ENCODE measurements around the gene BCL11A.

BCL11A gene

DNA sequence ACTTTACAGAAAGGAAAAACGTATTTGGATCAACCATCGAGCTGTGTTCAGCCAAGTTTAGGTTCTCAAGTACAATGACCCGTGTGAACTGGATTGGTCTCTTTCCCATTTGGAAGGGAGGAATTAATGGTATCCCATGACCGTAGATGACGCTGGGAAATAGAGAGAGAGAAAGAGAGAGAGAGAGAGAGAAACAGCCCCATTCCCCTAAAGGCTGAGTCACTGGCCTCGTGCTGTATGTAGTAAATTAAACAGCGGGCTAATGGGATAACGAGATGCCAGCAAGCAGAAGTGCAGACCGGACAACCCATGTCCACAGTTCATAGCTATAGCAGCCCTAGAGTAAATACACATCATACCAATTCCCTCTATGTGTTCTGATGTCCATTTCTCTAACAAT, 99.6 kb downstream of the BCL11A start:
- DNase-seq: no peak

DNA sequence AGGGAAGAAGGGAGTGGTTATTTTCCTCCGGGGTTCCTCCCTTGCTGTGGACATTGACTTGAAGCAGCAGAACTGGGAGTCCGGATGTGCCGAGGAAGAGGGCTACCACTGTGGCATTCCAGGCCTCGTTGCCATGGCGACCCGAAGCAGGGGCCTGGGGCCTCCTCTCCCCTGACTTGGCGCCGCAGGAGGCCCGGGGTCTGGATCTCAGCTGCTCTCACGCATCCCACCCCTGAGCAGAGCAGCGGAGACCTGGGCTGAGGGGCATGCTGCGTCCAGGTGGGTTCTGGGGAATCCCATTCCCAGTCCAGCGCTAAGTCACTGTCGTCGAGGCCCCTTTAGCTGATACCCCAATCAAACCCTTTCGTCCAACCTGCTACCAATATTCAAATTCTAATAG, 100.2 kb downstream of the BCL11A start:
- no peak for DNase-seq

- no peak for DNase-seq
Measured at GRCh38 chr2:60450488-60450887, 103.0 kb downstream of the BCL11A start.

- DNase-seq: no peak
Measured at GRCh38 chr2:60447943-60448342, 105.5 kb downstream of the BCL11A start.

DNA sequence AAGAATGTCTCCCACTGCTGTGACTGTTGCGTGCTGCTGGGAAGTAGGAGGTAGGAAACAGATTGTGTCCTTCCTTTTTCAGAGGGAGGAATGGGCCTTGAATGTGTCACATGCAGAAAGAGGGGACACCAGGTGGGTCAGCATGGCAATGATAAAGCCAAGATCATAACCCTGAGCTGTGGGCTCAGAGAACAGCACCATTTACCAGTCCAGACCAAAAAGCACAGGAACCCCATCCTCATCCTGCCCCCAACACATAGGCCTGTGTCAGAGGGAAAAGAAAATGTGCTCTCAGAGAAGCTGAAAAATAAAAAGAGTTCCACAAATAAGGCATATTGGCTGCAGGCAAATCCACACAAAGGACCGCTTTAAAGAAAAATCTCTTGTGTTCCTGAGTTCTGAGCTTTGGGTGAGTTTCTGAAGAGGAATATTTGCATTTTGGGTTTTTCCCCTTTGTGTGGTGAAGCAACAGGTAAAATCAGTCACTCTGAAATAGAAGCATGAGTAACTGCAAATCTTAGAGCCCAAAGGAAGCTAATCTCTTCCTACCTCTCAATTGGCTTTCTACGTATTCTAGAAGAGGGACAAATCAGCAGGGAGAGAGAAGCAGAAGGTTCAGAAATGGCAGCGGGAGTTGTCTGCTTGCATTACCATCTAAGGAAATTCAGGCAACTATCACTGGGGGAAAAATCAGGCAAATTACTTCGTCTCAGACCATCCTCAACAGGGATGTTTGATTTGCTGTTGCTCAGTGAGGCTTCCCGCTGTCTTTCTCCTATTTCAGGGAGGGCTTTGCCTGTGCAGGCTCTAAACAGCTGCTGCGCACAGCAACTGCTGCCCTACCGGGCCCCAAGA, 106.8 kb downstream of the BCL11A start:
- DNase-seq: no peak

- no peak for DNase-seq
Measured at GRCh38 chr2:60445684-60446179, 107.7 kb downstream of the BCL11A start.

- DNase-seq: no peak
Measured at GRCh38 chr2:60442608-60443007, 110.8 kb downstream of the BCL11A start.

- DNase-seq: no peak
Measured at GRCh38 chr2:60441800-60442199, 111.7 kb downstream of the BCL11A start.

DNA sequence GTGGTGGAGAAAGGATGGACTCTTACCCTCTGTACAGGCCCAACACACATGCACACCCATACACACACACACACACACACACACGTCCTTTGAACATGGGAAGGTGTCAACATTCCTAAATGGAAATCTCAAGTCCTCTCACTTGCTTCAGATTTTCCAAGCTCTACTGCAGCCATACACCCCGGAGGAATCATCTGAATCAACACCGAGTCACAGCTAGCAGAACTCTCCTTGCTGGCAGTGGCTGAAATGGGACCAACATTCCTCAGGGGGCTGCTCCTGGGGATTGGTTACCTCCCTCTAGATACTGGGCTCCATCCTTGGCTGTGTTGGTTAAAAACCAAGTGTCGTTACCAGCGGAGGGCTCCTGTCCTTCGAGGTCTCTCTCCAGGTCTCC, 112.7 kb downstream of the BCL11A start:
- no peak for DNase-seq

DNA sequence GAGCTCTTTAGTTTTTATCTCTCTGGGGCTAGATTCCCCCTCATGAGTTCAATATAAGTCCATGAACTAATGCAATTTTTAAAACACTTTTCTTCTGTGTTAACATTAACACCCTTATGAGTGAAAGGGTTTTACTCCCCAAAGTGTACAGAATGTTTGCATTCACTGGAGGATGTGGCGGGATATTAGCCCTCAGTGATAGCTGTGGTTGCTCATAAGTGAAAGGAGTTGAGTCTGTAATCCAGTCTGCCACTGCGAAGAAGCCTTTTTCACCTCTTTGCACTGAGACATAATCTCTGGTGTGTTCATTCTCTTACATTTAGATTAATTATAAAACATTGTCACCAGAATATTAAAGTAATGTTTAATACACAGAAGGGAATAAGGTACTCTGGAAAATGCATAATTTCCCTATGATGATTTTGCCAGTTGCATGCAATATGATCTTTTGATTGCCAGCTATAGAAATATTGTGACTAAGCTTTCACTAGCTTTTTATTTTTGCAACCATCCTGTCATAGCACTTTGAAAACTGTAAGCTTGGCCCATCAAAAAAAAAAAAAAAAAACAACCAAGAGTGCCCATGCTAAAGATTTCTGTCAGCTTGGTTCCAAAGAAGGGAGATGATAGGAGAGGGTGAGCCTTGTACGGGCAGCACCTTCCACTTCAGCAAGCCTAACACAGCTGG, 113.2 kb downstream of the BCL11A start:
- no peak for DNase-seq

DNA sequence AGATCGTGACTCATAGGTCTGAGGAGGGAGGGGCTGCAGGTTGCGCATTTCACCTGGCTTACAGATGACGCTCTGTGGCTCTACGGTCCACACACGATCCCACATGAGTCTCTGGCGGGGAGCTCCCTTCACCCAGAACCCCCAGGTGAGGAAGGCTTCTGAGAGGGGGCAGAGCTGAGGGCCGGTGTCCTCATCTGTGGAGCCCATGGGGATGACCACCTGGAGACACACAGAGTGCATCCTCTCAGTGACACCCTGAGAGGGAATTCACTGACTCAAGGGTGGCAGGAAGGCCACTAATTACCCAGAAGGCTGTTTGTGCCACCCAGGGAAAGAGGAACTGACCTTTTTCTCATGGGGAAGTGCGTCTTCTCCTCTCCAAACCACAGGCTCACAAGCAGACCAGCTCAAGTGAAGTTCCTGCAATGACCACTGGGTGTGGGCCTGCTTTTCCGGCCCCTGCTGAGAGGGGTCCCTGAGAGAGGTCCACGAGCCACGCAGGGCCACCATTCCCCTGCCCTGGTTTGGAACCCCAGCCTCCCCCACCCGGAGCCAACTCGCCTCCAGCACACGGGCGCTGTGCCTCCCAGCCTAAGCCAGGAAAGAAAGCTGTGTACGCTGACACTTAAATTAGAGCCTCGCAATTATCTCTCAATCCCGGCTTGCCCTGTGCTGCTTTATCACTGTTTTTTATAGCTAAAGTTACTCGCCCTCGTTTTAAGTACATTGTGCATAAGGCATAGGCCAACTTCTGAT, 114.1 kb downstream of the BCL11A start:
- no peak for DNase-seq

DNA sequence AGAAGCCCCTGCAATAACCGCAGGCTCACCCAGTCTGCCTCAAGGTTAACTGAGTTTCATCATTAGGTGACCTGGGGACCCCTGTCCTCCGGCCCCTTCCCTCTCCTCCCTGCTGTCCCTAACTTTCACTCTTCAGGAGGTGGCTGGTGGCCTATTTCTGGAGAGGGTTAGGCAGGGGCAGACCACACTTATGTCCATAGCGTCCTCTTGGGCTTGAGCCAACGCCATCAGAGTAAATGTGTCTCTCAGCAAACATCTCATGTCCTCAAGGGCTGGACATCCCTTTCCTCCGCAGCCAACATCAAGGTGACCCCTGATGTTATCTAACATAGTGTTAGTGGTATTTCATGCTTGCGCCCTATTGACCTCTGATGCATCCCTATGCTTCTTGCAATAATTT, 114.8 kb downstream of the BCL11A start:
- DNase-seq: no peak

DNA sequence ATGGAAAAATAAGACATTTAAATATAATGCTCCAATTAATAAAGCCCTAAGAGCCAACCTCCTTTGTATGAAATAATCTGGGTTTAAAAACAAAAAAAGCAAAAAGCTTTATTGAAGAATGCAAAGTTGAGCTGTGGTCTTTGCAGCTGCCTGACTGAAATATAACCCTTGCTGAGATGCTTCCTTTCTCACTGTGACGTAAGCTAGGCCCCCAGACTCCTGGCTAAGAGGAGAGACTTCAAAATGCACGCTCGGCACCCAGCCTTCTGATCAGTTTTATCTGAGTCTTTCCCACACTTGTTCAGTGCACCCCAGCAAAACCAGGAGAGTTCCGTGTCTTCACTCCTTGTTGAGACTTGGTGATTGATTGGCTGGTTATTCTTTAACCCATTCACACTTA, 115.3 kb downstream of the BCL11A start:
- no peak for DNase-seq

GRCh38 chr2:60437080-60437696, 116.3 kb downstream of the BCL11A start:
- no peak for DNase-seq

DNA sequence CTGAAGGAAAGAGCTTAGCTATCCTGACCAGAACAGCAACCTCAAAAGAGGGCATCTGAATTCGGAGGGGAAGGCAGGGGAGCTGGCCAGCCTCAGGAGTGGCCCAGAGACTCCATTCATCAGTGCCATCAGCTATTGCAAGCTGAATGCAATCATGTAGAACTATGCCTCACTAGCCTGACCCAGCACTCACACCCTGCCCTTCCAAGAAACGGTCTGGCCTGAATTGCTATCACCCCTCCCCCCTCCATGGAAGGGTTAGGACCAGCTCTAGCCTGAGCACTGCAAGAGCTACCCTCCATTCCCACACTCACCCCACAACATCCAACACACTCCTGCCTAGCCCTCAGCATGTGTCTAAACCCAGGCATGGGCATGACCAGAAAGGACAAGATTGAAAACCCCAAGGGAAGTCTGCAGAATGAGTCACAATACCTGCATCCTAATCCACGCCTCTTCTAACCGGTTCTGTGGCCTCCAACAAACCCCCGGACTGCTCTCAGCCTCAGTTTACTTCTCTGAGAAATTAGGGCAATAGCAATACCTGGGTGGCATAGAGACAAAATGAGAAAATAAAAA, 120.3 kb downstream of the BCL11A start:
- DNase-seq: no peak

GRCh38 chr2:60432035-60432601, 121.3 kb downstream of the BCL11A start:
- DNase-seq: no peak

GRCh38 chr2:60429681-60430080, 123.8 kb downstream of the BCL11A start:
- DNase-seq: no peak

GRCh38 chr2:60426880-60427279, 126.6 kb downstream of the BCL11A start:
- DNase-seq: no peak

GRCh38 chr2:60426341-60426740, 127.1 kb downstream of the BCL11A start:
- no peak for DNase-seq

DNA sequence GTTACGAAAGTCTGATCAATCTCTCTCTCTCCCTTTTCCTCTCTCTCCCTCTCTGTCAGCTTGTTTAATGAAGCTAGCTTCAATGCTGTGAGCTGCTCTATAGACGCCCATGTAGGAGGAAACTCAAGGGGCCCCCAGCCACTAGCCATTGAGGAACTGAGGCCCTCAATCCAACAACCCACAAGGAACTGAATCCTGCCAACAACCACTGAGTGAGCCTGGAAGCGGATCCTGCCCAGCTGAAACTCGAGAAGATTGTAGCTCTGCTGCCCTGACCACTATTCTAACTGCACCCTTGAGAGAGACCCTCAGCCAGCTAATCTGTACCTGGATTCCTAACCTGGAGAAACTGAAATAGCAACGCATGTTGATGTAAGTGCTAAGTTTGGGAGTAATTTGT, 129.2 kb downstream of the BCL11A start:
- no peak for DNase-seq

GRCh38 chr2:60423505-60423904, 129.9 kb downstream of the BCL11A start:
- no peak for DNase-seq

DNA sequence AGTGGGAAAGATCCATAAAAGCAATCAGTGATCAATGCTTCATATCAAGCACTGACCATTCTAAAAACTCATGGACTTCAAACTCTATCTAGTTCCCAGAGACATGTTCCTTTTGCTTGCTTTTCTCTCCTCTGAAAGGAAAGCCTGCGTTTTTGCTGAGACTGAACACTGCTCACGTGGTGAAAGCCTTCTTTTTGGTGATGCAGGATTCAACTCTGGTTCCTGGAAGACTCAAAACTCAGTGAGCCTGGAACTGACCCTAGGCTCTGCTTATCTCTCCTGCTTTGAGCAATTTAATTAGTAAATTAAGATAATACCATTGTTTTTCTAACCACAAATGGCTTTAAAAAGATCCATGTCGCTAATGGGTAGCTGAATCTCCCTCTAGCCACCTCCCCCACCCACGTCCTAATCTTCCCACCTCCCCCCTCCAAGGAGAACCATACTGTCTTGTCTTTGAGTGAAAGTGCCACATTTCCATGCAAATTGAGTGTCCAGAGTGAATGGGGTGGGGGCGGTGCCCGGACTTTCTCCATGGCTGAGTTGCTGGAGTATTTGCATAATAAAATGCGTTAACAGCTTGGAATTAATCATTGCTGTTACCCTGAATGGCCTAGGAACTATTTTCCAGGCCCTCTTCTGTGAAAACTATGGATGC, 130.5 kb downstream of the BCL11A start:
- DNase-seq: no peak
